NCI-H146 treated with DMSO at 0.1 percent for 48 hours (cell line): ENCODE data around the gene SIX2.

Experiments used
- DNase-seq: peaks from one replicate; lab custom pipeline; 2025; ENCODE audit not compliant: unreplicated experiment; lab: John Stamatoyannopoulos, UW

SIX2 gene

GRCh38 chr2:44970846-44971450 lies 38.3 kb downstream of the SIX2 start:
- DNase-seq: no peak

- no peak for DNase-seq
These were observed 39.3 kb downstream of the SIX2 start for GRCh38 chr2:44969936-44970335.

- no peak for DNase-seq
These were observed 41.4 kb downstream of the SIX2 start for GRCh38 chr2:44967727-44968432.

- no peak for DNase-seq
These were observed 42.2 kb downstream of the SIX2 start for GRCh38 chr2:44967056-44967455.

GRCh38 chr2:44965684-44966083 lies 43.6 kb downstream of the SIX2 start:
- DNase-seq: no peak

- peak; percentile 82 for DNase-seq
These were observed 44.5 kb downstream of the SIX2 start for GRCh38 chr2:44964752-44965236.

GRCh38 chr2:44962176-44962695 lies 47.0 kb downstream of the SIX2 start:
- no peak for DNase-seq

GRCh38 chr2:44960871-44961270 lies 48.4 kb downstream of the SIX2 start:
- no peak for DNase-seq

GRCh38 chr2:44959855-44960254 lies 49.4 kb downstream of the SIX2 start:
- DNase-seq: no peak

GRCh38 chr2:44957656-44958327 lies 51.5 kb downstream of the SIX2 start:
- DNase-seq: no peak

- no peak for DNase-seq
These were observed 52.4 kb downstream of the SIX2 start for GRCh38 chr2:44956843-44957242.

- peak; percentile 71 for DNase-seq
These were observed 53.5 kb downstream of the SIX2 start for GRCh38 chr2:44955593-44956392.
